Effector memory CD4-positive, alpha-beta T cell (primary cell): ENCODE results near the gene ETS2.
"Not testable (repeated sequence)": the region's sequence is repeated elsewhere in the genome, so short reads cannot be mapped to it uniquely, and the experiment has no call there.

Source experiments
- DNase-seq, 3 donors: peaks; one replicate each; pipeline ENCODE4 v3.0.0-alpha.2; 2020
- H3K27ac ChIP-seq: 2 replicates; pipeline ENCODE4 v1.7.0; 2013; ENCODE audit warnings: mild to moderate bottlenecking, low read length, moderate library complexity; ENCODE audit not compliant: insufficient read depth, poor library complexity, severe bottlenecking
- H3K27me3 ChIP-seq: replicated peaks from 2 replicates; pipeline ENCODE4 v1.7.0; 2013; ENCODE audit warnings: mild to moderate bottlenecking, low read length; ENCODE audit not compliant: insufficient read depth, control insufficient read depth, poor library complexity, severe bottlenecking
- H3K36me3 ChIP-seq: 2 replicates; pipeline ENCODE4 v1.7.0; 2013; ENCODE audit warnings: mild to moderate bottlenecking, low read length, moderate library complexity; ENCODE audit not compliant: control insufficient read depth, insufficient read depth
- H3K4me1 ChIP-seq: 2 replicates; pipeline ENCODE4 v1.7.0; 2013; ENCODE audit warnings: low read length, mild to moderate bottlenecking; ENCODE audit not compliant: control insufficient read depth, insufficient read depth, poor library complexity, severe bottlenecking
- H3K4me3 ChIP-seq: 2 replicates; pipeline ENCODE4 v1.7.0; 2013; ENCODE audit warnings: low read length, low read depth, mild to moderate bottlenecking; ENCODE audit not compliant: insufficient read depth, poor library complexity, severe bottlenecking
- H3K9me3 ChIP-seq: 2 replicates; pipeline ENCODE4 v1.7.0; 2013; ENCODE audit warnings: mild to moderate bottlenecking, low read length, moderate library complexity; ENCODE audit not compliant: control insufficient read depth

The ETS2 gene

DNA sequence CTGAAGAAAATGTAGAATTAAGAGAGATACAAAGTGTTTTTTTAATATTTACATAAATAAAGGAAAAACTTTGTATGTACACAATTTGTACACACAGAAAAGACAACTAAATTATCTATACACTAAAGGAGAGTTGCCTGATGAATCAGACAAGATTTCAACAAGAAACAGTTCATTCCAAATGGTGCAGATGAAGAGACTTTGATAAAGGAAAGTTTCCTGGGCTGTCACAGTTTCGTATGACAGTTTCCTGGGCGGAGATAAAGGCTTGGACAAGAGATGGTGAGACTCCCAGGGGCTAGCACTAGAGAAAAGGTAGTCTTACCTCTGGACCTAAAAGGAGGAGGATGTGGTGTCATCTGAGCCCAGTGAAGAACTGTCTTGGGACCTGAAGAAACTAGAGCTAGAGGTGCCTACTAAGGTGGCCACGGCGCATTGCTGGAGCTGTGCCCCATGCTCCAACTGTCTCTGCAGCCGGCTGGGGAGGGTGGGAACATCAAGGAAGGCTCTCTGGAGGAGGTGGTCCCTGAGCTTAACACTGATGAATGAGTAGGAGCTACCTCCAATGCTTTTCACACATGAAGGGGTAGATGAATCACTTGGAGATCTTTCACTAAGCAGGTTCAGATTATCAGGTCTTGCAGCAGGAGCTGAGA is 32.2 kb downstream of the ETS2 start:
- H3K36me3 ChIP-seq = no peaks in the 10 kb centered on the region
- H3K9me3 ChIP-seq = no peaks in the 10 kb centered on the region
- no peaks in the 10 kb centered on the region for H3K27me3 ChIP-seq
- no peak for DNase-seq
- no peak overlapping the region for H3K4me3 ChIP-seq
- no peak overlapping the region for H3K27ac ChIP-seq
- no peaks in the 10 kb centered on the region for H3K4me1 ChIP-seq

DNA sequence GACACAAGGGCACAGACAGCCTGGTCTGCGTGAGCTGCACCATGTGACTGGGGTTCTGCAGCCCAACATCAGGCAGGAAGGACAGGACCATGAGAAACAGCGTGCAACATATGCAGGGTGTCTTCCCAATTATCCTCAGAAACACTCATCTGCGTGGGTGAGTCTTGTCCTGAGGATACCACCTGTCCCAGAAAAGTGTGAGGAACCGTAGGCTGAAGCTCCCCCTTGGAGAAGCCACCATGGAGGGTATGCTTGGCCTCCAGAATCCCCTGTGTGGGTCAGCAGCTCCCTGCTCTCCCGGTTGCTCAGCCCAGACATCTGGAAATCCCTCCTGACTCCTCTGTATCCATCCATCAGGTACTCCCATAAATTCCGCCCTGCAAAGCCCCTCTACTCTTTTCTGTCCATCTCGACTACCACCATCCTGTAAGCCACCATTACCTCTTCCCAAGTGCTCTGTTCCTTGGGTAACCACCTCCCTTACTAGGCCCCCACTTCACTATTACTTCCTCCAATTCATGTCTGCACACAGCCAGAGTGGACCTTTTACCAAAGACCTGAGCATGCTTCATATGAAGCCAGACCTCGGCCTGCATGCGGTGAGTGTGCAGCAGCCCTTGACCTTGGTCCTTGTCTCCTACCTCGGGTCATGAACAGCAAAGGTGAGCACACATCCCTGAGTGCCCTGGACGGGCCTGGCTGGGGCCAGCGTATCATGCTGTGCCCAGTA is 33.0 kb downstream of the ETS2 start:
- H3K4me1 ChIP-seq = no peaks in the 10 kb centered on the region
- no peak overlapping the region for H3K27ac ChIP-seq
- DNase-seq = no peak

DNA sequence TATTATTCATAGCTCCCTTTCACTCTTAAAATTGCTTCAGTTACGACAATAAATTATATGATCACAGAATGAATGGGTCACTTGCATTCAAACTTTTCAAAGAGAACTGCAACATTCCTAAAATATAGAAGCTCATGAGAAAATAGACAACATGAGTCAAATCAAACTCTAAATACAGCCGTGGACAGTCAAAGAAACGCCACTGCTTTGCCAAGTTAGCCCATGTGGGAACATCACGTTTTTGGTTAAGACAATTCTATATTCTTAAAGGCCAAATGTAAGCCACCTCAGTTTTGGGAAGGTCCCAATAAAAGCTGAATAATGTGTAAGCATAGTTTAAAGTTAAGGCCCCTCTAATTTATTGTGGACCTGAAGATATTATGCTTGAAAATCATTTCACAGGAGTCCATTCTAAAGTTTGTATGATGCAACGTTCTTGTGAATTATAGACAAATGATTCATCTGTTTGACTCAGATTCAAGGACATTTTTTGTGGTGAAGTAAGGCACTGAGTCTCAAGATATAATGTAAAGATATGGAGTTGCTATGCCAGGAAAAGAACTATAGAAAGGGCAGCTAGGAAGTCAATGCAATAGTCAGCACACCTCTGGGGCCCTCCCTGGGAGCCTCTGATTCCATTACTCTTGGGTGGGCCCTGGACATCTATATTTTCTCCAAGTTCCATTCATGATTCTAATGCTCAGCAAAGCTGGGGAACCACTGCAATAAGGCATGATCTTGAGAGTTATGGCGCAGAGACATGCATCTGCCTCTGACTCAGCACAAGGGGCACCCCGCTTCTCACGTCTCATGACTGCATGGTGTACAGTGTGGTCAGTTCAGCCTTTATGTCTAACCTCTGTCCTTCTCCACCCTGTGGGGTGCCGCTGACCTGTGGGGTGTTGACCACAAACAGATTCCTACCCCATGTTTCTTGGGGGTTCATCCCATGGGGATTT is 33.9 kb downstream of the ETS2 start:
- Histone ChIP-seq H3K4me1 (no peaks in the 10 kb centered on the region), H3K4me3 (no peak overlapping the region), H3K27me3 (no peaks in the 10 kb centered on the region), H3K9me3 (no peaks in the 10 kb centered on the region), H3K36me3 (no peaks in the 10 kb centered on the region), H3K27ac (no peak overlapping the region)
- no peak for DNase-seq

More for the DNA sequence above, 33.0 kb downstream of the ETS2 start:
- Histone ChIP-seq H3K9me3 (no peaks in the 10 kb centered on the region), H3K4me3 (no peak overlapping the region), H3K36me3 (no peaks in the 10 kb centered on the region), H3K27me3 (no peaks in the 10 kb centered on the region)

DNA sequence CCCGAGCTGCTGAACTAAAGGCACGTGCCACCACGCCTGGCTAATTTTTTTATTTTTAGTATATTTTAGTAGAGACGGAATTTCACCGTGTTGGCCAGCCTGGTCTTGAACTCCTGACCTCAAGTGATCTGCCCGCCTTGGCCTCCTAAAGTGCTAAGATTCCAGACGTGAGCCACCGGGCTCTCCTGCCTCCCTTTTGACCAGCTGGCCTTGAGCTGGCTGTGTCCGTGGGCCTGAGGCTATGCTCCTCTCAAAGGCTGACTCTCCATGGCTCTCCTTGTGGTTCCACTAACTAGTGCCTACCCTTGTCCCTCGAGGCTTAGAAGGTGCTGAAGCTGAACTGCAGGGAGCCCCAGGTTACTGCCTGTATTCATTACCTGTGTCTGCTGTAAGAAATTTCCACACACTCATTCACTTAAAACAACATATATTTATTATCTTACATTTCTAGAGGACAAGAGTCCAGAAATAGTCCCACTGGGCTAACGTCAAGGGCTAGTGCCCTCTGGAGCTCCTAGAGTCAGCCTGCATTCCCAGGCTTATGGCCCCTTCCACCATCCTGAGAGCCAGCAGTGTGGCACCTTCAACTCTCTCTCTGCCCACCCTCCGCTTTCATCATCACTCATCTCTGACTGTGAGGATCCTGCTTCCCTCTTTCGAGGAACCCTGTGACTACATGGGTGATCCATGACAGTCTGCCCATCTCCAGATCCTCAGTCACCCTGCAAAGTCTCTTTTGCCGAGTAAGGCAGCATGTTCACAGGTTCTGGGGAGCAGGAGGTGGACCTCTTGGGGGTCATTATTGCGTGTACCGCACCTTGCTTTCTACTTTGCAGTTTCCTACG is 34.9 kb downstream of the ETS2 start:
- H3K4me1 ChIP-seq = no peaks in the 10 kb centered on the region
- no peaks in the 10 kb centered on the region for H3K9me3 ChIP-seq
- H3K36me3 ChIP-seq = no peaks in the 10 kb centered on the region
- no peak overlapping the region for H3K4me3 ChIP-seq
- no peak for DNase-seq
- no peaks in the 10 kb centered on the region for H3K27me3 ChIP-seq
- H3K27ac ChIP-seq = no peak overlapping the region

DNA sequence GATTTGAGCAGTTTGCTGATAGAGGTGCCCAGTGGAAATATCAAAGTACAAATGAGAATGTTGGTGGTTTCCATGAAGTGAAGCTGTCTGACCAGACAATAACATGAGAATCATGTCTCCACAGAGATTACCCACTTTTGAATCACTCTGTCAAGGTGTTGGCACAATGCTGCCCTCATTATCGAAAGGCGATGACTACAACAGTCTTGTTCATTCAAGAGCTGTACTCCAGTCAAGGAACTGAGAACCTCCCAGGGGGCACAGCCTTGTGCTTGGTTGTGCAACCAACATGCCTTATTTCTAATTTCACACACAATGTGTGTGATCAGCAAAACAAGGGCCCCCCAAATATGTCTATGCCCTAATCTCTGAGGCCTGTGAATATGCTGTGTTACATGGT is 35.7 kb downstream of the ETS2 start:
- no peaks in the 10 kb centered on the region for H3K9me3 ChIP-seq
- DNase-seq = no peak
- no peak overlapping the region for H3K27ac ChIP-seq
- no peaks in the 10 kb centered on the region for H3K27me3 ChIP-seq
- no peaks in the 10 kb centered on the region for H3K36me3 ChIP-seq
- H3K4me3 ChIP-seq = no peak overlapping the region
- no peaks in the 10 kb centered on the region for H3K4me1 ChIP-seq

DNA sequence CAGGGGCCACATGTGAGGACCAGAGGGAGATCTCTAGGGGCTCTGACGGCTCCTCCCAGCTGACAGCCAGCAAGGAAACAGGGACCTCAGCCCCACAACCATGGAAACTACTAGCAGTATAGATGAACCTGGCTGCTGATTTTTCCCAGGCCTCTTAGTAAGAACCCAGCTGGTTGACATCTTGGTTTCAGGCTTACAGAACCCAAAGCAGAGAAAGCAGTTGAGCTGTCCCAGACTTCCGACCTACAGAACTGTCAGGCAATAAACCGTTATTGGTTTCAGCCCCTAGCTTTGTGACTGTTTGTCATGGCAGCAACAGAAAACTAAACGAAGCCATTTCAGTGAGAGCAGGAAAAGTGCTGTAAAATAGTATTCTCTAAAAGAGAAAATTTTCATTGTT is 36.4 kb downstream of the ETS2 start:
- no peaks in the 10 kb centered on the region for H3K27me3 ChIP-seq
- H3K4me1 ChIP-seq = no peaks in the 10 kb centered on the region
- H3K27ac ChIP-seq = no peak overlapping the region

DNA sequence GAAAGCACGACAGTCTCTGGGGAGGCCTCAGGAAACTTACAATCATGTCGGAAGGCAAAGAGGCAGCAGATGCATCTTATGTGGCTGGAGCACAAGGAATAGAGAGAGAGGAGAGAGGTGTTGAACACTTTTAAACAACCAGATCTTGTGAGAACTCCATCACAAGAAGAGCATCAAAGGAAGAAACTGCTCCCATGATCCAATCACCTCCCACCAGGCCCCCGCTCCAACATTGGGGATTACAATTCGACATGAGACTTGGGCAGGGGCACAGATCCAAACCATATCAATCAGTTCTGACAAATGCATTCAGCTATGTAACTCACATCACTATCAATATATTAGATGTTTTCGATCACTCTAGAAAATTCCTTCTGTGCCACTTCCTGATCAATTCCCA is 37.6 kb downstream of the ETS2 start:
- no peaks in the 10 kb centered on the region for H3K36me3 ChIP-seq
- no peak overlapping the region for H3K27ac ChIP-seq

More for the DNA sequence above, 36.4 kb downstream of the ETS2 start:
- H3K4me3 ChIP-seq = no peak overlapping the region
- H3K9me3 ChIP-seq = no peaks in the 10 kb centered on the region
- DNase-seq = no peak
- no peaks in the 10 kb centered on the region for H3K36me3 ChIP-seq

DNA sequence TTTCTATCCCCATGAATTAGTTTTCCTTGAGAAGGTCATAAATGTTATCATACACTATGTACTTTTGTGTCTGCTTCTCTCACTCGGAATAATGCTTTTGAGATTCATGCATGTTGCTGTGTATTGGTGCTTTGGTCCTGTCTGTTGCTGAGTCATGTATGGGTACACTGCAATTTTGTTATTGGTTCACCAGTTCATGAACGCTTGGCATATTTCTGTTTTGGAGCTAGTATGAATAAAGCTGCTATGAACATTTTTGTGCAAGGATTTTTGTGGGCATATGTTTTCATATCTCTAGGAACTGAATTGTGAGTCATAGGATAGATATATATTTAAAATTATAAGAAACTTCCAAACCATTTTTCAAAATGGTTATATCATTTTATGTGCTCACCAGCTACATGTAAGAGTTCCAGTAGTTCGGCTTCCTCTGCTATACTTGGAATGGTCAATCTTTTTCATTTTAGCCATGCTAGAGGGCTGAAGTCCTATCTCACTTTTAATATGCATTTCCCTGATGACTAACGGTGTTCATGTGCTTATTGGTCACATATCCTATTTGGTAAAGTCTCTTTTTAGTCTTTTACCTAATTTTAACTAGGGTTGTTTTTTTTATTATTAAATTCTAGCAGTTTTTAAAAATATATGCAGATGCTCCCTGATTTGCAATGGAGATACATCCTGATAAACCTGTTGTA is 38.2 kb downstream of the ETS2 start:
- H3K36me3 ChIP-seq = no peaks in the 10 kb centered on the region
- H3K9me3 ChIP-seq = no peaks in the 10 kb centered on the region
- no peaks in the 10 kb centered on the region for H3K4me1 ChIP-seq
- no peak overlapping the region for H3K27ac ChIP-seq
- DNase-seq = no peak
- H3K4me3 ChIP-seq = no peak overlapping the region
- H3K27me3 ChIP-seq = no peaks in the 10 kb centered on the region

More for the DNA sequence above, 37.6 kb downstream of the ETS2 start:
- H3K4me3 ChIP-seq = no peak overlapping the region
- no peaks in the 10 kb centered on the region for H3K4me1 ChIP-seq
- H3K9me3 ChIP-seq = no peaks in the 10 kb centered on the region
- no peak for DNase-seq
- H3K27me3 ChIP-seq = no peaks in the 10 kb centered on the region

DNA sequence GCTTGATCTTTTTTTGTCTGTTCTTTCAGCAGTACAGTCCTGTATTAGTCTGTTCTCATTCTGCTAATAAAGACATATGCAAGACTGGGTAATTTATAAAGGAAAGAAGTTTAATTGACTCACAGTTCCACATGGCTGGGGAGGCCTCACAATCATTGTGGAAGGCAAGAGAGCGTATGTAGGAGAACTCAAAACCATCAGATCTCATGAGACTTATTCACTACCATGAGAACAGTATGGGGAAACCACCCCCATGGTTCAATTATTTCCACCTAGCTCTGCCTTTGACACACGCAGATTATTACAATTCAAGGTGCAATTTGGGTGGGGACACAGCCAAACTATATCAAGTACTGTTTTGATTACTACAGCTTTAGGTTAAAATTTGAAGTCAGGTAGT is 39.6 kb downstream of the ETS2 start:
- not testable (repeated sequence) for H3K4me3 ChIP-seq, DNase-seq, H3K4me1 ChIP-seq, H3K36me3 ChIP-seq, H3K9me3 ChIP-seq, H3K27me3 ChIP-seq, H3K27ac ChIP-seq
